Right lobe of liver (tissue), 4 donors: ENCODE results near the gene VSTM5.

Source experiments
- POLR2A ChIP-seq: fragments of 450-650 bp; IDR thresholded peaks from one replicate; pipeline ENCODE4 v1.6.1; 2017; ENCODE audit warnings: antibody characterized with exemption, mild to moderate bottlenecking
- TF ChIP-seq, protein P1 (sequence below), 4 donors: fragments of 200-600 bp in 3 of 4; fragments of 450-650 bp in 1 of 4; IDR thresholded peaks; one replicate each; pipeline versions ENCODE4 v1.5.1 to v1.8.0; 2016 to 2022; ENCODE audit warnings: antibody characterized with exemption in 4 of 4, mild to moderate bottlenecking in 2 of 4
- donor health status: DM: no; HTN: no; CAD: no.
- donor health status: DM: no; HTN: no; CAD: no.
- donor health status: DM: no; HTN: yes; CAD: no.

DNA sequence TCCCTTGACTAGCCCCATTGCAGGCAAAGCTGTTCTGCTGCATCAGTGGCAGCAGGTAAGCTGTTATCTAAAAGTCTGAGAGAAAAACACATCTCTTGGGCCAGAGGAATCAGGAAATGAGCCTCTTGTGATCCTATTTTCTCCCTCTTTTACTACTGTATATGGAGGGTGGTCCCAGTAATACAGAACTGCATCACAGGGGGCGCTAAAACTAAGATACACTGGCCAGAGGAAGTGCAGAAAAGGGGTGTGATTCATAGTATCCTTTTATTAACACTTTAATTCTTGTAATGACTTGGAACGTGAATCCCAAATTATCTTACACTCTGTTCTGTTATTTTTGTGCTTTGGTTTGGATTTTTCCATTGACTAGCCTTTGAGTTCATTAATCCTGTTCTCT is 75.1 kb downstream of the VSTM5 start:
- TF ChIP-seq, protein P1, sequence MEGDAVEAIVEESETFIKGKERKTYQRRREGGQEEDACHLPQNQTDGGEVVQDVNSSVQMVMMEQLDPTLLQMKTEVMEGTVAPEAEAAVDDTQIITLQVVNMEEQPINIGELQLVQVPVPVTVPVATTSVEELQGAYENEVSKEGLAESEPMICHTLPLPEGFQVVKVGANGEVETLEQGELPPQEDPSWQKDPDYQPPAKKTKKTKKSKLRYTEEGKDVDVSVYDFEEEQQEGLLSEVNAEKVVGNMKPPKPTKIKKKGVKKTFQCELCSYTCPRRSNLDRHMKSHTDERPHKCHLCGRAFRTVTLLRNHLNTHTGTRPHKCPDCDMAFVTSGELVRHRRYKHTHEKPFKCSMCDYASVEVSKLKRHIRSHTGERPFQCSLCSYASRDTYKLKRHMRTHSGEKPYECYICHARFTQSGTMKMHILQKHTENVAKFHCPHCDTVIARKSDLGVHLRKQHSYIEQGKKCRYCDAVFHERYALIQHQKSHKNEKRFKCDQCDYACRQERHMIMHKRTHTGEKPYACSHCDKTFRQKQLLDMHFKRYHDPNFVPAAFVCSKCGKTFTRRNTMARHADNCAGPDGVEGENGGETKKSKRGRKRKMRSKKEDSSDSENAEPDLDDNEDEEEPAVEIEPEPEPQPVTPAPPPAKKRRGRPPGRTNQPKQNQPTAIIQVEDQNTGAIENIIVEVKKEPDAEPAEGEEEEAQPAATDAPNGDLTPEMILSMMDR (IDR thresholded peaks at IDR 0.05): no peak
- TF ChIP-seq POLR2A: no peak
